LoVo (cell line): Measurements from ENCODE around the gene SLA2.
"Not testable (repeated sequence)": the region's sequence is repeated elsewhere in the genome, so short reads cannot be mapped to it uniquely, and the experiment has no call there.

Source experiments
- DNase-seq: peaks from one replicate; pipeline ENCODE4 v3.0.0-alpha.2; 2016; ENCODE audit warnings: low spot score

SLA2 gene

DNA sequence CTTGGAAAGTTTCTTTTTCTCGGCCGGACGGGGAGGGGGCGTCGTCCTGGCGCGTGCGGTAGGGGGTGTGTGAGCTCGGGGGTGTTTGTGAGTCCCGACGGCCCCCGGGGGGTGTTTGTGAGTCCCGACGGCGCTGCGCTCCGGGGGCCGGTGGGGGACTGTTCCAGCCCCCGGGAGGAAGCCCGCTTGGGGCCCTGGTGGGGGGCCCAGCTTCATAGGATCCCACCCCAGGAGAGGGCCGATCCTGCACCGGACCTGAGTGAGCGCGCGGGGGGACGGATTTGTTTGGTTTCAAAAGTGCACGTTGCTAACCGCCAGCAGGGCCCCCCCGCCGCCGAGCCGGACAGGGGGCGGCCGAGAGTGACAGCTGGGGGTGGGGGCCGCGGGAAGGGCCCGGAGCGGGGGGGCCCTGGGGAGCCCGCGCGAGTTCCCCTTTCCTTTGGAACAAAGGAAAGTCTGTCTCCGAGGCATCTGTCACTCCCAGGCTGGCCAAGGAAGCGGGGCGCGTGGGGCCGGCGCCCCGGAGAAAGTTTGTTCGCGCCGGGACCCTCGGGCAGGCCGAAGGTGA, 72.1 kb downstream of the SLA2 start:
- DNase-seq, result no peak

GRCh38 chr20:36573103-36573797, 72.7 kb downstream of the SLA2 start, which contains the start of gene TGIF2:
TGIF2 (plus strand) TSS chr20:36573597; CDS start chr20:36578775, 5,178 bp downstream.
- peak; percentile 81 for DNase-seq

- no peak for DNase-seq
Observed at GRCh38 chr20:36572701-36573102, 73.3 kb downstream of the SLA2 start.

- DNase-seq, result no peak
Observed at GRCh38 chr20:36571564-36572504, 74.2 kb downstream of the SLA2 start.

- no peak for DNase-seq
Observed at GRCh38 chr20:36569847-36570429, 76.1 kb downstream of the SLA2 start.

DNA sequence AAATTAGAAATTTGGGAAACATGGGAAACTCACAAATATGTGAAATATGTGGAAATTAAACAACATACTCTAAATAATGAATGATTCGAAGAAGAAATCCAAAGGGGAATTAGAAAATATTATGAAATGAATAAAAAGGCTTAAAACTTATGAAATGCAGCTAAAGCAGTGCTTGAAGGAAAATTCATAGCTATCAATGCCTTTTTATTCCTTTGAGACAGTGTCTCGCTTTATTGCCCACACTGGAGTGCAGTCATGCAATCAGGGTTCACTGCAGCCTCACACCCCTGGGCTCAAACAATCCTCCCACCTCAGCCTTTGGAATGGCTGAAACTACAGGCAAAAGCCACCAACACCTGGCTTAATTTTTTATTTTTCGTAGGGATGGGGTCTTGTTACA, 80.5 kb downstream of the SLA2 start:
- no peak for DNase-seq

- DNase-seq, result not testable (repeated sequence)
Observed at GRCh38 chr20:36564726-36565121, 81.3 kb downstream of the SLA2 start.

DNA sequence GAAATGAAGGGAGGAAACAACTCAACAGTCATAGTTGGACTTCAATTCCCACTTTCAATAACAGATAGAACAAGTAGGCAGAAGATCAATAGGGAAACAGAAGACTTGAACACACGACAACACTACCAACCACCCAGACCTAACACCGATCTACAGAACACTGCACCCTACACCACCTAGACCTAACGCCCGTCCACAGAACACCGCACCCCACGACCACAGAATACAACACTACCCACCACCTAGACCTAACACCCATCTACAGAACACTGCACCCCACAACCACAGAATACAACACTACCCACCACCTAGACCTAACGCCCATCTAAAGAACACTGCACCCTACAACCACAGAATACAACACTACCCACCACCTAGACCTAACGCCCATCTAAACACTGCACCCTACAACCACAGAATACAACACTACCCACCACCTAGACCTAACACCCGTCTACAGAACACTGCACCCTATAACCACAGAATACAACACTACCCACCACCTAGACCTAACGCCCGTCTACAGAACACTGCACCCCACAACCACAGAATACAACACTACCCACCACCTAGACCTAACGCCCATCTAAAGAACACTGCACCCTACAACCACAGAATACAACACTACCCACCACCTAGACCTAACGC, 81.8 kb downstream of the SLA2 start:
- DNase-seq, result not testable (repeated sequence)

GRCh38 chr20:36563374-36563773, 82.6 kb downstream of the SLA2 start:
- DNase-seq, result no peak

DNA sequence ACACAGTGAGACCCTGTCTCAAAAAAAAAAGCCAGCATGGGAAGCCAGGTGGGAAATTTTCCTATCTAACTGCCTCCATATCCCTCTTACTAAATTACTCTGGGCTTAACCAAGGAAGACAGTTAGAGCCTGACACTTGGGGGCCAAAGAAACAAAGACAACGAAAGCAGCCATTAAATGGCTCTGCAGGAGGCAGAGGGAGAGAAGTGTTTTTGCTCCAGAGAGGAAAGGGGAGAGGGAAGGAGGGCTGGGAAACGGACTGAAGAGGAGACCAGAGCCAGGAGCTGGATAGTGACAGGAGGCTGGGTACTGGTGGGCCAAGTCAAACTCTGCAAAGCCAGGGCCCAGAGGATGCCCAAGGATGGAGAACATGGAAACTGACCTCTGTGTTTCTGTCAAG, 83.3 kb downstream of the SLA2 start:
- DNase-seq, result no peak
